Stimulated activated CD8-positive, alpha-beta memory T cell treated with anti-CD3 and anti-CD28 coated beads, Interleukin-12 subunit alpha, Interleukin-12 subunit beta, amount 100 ng/mL, for 4 hours (primary cell): ENCODE results near the gene DENND1C.

Experiments used
- DNase-seq: peaks from one replicate; pipeline ENCODE4 v3.0.0-alpha.2; 2020; ENCODE audit warnings: low read depth

DENND1C gene, protein sequence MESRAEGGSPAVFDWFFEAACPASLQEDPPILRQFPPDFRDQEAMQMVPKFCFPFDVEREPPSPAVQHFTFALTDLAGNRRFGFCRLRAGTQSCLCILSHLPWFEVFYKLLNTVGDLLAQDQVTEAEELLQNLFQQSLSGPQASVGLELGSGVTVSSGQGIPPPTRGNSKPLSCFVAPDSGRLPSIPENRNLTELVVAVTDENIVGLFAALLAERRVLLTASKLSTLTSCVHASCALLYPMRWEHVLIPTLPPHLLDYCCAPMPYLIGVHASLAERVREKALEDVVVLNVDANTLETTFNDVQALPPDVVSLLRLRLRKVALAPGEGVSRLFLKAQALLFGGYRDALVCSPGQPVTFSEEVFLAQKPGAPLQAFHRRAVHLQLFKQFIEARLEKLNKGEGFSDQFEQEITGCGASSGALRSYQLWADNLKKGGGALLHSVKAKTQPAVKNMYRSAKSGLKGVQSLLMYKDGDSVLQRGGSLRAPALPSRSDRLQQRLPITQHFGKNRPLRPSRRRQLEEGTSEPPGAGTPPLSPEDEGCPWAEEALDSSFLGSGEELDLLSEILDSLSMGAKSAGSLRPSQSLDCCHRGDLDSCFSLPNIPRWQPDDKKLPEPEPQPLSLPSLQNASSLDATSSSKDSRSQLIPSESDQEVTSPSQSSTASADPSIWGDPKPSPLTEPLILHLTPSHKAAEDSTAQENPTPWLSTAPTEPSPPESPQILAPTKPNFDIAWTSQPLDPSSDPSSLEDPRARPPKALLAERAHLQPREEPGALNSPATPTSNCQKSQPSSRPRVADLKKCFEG

DNA sequence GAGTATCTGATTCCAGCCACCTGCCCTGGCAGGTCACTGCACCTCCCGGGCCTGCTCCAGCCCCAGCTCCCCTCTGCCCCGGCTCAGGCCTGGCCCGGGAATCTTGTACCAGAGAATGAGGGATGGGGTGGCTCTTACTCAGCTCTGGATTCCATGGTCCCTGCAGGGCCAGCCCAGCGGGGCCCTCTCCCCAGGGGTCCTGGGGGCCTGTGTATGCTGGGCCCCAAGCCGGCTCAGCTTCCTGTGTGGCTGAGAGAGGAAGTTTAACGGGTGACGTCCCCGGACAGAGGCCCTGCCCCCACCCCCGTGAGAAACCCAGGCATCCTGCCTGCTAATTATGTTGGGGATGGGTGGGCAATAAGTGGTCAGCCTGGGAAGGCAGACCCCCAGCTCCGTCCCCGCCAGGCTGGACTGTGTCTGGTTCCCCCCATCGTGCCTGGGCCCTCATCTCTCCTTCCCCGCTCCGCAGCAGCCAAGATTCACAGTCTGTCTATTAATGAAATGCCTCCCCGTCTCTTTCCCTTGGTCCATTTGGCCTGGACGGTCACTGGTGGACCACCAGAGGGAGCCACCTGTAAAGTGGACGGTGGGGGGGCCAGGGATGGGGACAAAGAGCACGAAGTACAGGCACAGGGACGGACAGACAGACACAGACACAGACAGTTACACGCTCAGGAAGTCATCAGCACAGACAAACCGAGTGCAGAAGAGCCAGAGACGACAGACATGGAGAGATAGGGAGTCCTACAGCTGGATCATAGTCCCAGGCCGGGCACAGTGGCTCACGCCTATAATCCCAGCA is at the start of gene DENND1C:
TSS of gene DENND1C (minus strand) at position 247 of the 802 bp plus-strand sequence. CDS start at position 155, 92 bp downstream.
- peak; percentile 49 for DNase-seq

DNA sequence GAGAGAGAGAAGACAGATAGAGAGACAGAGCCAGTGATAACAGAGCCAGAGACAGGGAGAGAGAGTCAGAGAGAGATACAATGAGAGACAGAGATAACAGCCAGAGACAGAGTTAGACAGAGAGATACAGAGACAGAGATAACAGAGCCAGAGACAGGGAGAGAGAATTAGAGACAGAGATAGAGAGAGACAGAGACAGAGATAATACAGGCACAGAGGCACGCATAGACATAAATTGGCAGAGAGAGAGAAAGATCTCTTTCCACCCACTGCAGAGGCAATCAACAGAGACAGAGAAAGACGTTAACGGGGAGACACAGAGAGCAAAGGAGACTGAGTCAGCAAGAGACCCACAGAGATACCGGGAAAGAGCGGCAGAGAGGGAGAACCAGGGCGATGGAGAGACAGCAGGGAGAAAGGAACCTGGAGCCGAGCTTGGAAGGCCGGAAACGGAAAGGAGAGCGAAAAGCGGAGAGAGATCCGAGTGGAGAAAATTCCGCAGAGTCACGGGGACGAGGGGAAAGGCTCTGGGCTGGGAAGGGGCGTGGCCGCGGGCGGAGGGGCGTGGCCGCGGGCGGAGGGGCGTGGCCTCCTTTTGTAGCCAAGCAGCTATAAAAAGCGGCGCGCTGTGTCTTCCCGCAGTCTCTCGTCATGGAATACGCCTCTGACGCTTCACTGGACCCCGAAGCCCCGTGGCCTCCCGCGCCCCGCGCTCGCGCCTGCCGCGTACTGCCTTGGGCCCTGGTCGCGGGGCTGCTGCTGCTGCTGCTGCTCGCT is 49.0 kb upstream of the DENND1C start, which contains the start of gene TNFSF9:
TSS of gene TNFSF9 (plus strand) at position 641 of the 777 bp plus-strand sequence. CDS start at position 652, 11 bp downstream.
- DNase-seq: peak; percentile 74

DNA sequence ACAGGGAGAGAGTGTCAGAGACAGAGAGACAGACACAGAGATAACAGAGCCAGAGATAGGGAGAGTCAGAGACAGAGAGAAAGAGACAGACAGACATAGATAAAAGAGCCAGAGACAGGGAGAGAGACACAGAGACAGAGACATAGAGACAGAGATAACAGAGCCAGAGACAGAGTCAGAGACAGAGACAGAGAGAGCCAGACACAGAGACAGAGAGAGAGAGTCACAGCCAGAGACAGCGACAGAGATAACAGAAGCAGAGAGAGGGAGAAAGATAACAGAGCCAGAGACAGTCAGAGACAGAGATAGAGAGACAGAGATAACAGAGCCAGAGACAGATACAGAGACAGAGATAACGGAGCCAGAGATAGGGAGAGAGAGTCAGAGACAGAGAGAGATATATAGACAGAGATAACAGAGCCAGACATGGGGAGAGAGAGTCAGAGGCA is 48.4 kb upstream of the DENND1C start:
- no peak for DNase-seq

DNA sequence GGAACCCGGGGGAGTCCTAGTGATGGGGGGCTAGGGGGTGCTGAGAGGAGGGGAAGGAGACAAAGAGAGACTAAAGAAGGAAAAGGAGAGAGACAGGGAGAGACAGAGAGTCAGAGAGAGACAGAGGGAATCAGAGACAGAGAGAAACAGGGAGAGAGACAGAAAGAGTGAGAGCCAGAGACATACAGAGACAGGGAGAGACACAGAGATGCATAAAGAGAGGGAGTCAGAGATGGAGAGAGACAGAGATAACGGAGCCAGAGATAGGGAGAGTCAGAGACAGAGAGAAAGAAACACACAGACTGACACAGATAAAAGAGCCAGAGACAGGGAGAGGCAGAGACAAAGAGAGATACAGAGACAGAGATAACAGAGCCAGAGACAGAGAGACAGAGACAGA is 47.8 kb upstream of the DENND1C start:
- DNase-seq: no peak

DNA sequence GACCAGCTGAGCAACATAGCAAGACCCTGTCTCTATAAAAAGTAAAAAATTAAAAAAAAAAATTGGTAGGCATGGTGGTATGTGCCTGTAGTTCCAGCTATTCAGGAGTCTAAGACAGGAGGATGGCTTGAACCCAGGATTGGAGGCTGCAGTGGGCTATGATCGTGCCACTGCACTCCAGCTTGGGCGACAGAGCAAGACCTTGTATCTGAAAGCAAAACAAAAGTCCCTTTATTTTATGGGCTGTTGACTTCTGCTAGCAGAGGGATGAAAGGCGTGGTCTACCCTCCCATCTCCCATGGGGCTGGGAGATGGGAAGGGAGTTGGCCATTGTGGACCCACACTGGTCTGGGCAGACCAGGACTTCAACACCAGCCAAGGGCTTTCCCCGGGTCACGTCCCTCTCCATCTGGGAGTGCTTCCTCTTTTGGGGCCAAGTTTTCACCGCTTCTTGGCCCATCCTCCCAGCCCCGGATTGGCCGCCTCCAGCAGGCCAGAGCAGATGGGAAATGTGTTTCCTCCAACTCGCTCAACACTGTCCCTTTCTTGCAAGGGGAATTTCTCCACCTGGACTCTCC is 47.0 kb upstream of the DENND1C start:
- no peak for DNase-seq

DNA sequence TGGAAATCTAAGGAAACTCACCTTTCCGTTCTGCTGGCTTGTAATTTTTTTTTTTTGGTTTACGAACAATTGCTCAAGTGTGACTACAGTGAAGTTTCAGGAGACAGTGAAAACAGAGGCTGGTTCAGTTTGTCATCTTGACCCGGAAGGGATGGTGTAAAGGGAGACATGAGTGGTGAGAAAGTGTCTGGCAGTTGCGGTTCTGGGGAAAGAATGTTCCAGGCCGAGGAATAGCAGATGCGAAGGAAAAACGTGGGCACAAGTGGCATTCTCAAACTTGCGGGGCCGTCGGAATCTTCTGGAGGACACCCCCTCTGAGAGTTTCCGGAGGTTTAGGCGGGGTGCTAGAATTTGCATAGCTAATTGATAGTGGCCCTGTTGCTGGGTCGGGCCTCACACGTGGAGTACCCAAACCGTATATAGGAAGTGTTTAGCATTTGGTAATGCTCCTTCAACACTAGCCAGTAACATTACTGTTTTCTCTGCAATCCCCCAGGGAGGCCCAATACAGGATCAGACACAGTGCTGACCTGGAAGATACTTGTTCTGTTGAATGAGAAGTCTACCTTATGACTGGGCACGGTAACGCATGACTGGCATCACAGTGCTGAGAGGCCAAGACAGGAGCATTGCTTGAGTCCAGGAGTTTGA is 46.4 kb upstream of the DENND1C start:
- no peak for DNase-seq

DNA sequence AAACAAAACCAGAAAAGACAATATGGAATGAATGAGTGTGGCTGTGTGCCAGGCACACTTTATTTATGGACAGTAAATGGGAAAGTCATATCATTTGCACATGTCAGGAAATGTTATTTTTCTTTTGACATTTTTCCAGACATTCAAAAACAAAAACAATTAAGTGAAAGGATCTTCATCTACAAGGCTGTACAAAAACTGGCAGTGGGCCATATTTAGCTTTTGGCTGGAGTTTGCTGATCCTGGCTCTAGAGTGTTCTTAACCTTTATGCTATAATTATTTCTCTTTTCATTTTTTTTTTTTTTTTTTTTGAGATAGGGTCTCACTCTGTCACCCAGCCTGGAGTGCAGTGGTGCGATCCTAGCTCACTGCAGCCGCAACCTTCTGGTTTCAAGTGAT is 42.7 kb upstream of the DENND1C start:
- DNase-seq: no peak

DNA sequence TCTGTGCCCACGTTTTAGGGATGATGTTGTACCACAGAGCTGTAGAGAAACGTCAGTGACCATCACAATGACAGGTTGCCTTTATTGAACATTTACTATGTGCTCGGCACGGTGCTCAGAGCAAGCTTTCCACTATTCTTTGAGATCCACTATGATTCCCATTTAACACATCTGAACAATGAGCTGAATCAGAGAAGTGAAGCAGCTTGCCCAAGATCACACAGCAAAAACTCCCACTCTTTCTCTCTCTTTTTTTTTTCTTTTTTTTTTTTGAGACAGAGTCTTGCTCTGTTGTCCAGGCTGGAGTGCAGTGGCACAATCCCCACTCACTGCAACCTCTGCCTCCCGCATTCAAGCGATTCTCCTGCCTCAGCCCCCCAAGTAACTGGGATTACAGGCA is 41.1 kb upstream of the DENND1C start:
- DNase-seq: no peak

DNA sequence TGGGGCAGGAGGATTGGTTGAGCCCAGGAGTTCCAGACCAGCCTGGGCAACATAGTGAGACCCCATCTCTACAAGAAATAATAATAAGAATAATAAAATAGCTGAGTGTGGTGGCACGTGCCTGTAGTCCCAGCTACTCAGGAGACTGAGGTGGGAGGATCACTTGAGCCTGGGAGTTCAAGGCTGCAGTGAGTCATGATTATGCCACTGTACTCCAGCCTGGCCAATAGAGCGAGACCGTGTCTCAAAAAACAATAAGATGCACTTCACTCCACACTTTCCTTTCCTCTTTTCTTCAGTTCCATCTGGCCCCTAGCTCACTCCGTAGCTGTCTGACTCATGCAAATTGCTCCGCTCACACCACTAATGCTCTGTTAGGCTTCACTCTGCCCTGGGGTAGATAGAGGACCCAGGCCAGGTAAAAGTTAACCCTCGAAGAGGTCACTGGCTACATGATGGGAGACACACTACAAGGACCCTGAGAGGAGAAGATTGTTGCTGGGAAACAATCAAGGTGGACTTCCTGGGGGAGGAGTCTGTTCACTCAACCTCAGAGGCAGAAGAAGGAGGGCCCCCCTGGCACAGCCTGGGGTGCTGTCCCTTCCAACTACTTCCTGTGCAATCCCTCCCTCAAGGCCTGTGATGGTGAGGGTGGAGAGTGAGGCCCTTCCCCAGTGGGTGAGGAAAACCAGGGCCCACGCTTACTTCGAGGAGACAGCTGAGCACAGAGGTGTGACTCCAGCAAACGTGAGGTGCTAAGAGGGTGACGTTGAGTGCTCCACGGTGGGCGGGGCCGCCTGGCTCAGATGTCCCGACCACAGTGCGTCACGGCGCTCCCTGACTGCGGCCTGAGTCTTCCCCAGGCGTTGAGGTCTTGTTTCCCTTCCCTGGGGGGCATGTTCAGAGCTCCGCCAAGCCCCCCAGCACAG is 40.4 kb upstream of the DENND1C start:
- DNase-seq: peak; percentile 68

DNA sequence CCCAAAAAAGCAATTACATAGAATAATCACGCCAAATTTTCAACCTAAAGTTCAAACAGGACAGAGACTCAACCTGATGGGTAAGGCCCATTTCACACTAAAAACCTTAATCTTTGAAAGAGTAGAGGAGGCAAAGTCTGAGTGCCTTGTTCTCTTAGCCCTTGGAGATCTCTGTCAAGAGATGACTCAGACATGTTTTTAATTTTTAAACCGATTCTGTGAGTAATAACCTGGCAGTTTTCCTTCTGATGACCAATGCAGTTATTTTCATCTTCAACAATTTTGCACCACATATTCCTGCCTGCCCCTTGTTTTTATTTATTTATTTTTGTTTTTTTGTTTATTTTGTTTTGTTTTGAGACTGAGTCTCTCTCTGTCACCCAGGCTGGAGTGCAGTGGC is 37.7 kb upstream of the DENND1C start:
- no peak for DNase-seq

DNA sequence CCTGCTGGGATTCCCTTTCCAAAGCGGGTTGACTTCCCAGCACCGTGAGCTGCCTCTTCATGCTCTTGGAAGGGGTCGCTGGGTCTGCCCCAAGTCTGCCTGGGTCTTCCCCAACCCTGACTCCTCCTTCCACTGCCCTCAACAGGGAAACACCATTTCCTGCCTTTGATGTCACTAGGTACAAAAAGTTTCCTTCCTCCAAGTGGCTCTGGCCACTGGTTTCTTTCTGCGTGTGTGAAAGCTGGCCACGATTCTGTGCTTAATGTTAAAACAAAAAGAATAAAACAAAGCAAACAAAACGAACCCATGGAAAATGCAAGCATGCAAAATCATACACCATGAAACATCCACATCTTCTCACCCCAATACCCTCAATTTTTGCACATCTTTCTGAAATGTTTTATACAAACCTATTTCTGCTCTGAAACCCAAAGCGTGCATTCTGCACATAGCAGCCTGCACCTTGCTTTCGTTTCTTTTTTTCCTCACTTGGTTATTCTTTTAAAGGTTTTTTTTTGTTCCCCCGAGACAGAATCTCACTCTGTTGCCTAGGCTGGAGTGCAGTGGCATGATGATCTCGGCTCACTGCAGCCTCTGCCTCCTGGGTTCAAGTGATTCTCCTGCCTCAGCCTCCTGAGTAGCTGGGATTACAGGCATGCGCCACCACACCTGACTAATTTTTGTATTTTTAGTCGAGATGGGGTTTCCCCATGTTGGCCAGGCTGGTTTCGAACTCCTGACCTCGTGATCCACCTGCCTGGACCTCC is 36.7 kb upstream of the DENND1C start:
- DNase-seq: no peak

DNA sequence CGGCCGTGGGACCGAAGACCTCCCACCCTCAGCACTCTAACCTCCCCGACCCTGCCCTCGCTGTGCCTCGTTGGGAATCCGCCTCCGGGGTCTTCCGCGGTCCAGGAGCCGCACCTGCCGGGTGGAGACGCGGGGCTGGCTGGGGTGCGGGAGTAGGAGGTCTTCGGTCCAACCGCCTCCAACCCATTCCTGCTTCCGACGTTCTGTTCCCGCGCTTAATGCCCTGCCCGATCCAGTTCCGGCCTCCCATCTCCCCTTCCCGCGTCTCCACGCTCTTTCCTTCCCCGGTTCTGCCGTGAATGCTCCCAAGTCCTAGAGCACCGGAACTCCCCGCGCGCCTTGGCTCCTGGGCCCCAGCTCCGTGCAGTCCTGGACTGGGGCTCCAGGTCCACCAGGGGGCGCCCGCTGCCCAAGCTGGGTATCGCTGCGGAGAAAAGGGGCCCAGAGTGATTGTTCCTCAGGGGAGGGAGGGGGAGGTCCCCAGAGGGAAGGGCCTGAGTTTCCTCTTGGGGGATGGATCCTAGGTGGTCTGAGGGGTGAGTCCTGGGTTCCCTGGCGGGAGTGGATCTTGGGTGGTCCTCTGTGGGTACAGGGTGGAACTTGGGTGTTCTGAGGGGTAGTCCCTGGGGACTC is 35.2 kb upstream of the DENND1C start:
- peak; percentile 79 for DNase-seq

DNA sequence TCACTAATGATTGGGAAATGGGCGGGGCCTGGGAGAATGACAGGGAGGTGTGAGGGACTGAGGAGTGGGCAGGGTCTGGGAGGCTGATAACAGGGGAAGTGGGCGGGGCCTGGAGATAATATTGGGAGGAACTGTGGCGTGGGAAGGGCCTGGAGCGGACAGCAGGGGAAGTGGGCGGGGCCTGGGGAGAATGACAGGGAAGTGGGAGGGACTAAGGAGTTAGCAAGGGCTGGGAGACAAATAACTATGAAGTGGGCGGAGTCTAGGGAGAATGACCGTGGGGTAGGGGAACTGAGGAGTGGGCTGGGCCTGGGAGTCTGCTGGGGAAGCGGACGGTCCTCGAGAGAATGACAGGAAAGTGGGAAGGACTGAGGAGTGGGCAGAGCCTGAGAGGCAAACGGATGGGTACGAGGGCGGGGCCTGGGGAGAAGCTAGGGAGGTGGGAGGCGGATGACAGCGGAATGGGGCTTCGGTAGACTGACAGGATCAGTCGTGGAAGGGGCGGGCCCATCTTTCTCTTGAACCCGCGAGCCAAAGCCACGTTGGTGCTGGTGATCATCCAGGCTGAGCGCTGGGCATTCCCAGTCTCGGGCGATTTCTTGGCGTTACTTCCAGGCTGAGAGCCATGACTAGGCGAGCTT is 34.6 kb upstream of the DENND1C start:
- DNase-seq: peak; percentile 31

DNA sequence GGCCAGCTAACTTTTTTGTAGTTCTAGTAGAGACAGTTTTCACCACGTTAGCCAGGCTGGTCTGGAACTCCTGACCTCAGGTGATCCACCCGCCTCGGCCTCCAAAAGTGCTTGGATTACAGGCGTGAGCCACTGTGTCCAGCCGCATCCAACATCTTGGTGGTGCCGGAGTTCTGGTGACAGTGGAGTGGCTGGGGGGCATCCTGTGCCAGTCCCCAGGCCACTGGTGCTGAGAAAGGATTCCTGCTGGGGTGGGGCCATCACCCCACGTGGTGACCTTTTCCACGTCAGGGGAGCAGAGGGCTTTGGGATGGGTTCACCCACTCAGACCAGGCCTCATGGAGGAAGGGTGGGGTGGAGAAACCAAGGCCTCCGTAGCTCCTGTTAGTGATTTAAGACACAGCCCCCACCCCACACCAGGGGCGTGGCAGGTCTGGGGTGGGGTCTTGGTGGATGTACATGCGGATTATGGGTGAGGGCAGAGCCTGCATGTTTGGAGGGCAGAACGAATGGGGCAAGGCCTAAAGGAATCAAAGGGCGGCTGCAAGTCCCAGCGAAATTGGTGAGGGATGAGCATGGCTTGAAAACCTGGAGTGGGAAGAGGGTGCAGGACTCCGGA is 33.4 kb upstream of the DENND1C start:
- DNase-seq: no peak

DNA sequence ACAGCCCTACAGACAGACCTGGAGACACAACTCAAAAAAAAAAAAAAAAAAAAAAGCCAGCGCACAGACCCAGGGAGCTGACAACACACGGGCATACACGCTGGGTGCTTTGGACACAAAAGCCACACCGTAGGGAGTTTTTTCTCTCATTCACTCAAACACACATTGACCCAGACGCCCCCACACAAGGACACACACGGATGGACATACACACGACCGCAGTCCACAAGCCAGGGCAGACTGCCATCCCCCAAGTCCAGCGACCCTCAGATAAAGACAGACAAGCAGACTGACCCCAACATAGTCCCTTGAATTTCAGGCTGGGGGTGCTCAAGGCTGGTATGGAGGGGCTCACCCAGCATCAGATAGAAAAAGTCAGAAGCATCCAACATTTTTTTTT is 32.5 kb upstream of the DENND1C start:
- no peak for DNase-seq

DNA sequence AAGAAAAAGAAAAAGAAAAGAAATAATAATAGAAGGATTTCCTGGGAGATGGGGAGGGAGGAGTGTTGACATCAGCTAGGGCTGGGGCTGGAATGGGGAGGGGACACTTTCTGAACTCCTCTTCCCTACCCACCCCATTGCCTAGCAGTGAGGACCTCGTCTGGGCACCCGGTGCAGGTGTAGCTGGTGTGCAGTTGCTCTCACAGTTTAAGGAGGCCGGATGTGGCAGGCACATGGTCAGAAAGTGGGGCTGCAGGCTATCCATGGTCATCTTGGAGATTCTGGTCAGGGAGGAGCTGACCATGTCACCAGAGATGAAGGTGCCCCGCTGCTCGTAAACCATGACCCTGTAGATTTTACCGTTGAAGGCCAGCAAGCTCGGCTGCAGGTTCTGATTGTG is 29.0 kb upstream of the DENND1C start:
- DNase-seq: no peak
